Neural progenitor cell (in vitro differentiated cells): ENCODE results near the gene AGAP3. TPM values are rescaled to one million over a fixed set of nuclear protein-coding genes. Genes with fewer than 3 reads are reported as not detected.

Experiments
- DNase-seq: peaks from one replicate; pipeline ENCODE4 v3.0.0-alpha.2; 2016; ENCODE audit warnings: low spot score
- H2AFZ ChIP-seq: fragments of 200-600 bp; sonication (generic); replicated peaks from 2 replicates; pipeline ENCODE4 v1.6.1; 2016; ENCODE audit warnings: antibody characterized with exemption
- H3F3A ChIP-seq: fragments of 200-600 bp; sonication (generic); 2 replicates; pipeline ENCODE4 v1.6.1; 2016; ENCODE audit warnings: antibody characterized with exemption, low read depth
- H3K27ac ChIP-seq: fragments of 200-600 bp; sonication (generic); 2 replicates; pipeline ENCODE4 v1.5.1; 2016; ENCODE audit warnings: mild to moderate bottlenecking
- H3K27me3 ChIP-seq: fragments of 200-600 bp; sonication (generic); 2 replicates; pipeline ENCODE4 v1.6.1; 2016; ENCODE audit warnings: mild to moderate bottlenecking, moderate library complexity
- H3K36me3 ChIP-seq: fragments of 200-600 bp; sonication (generic); 2 replicates; pipeline ENCODE4 v1.5.1; 2016
- H3K4me1 ChIP-seq: fragments of 200-600 bp; sonication (generic); 2 replicates; pipeline ENCODE4 v1.6.1; 2016; ENCODE audit warnings: mixed run types
- H3K4me2 ChIP-seq: fragments of 200-600 bp; sonication (generic); 2 replicates; pipeline ENCODE4 v1.6.1; 2016
- H3K4me3 ChIP-seq: fragments of 200-600 bp; sonication (generic); 2 replicates; pipeline ENCODE4 v1.5.1; 2016
- H3K79me2 ChIP-seq: fragments of 200-600 bp; sonication (generic); 2 replicates; pipeline ENCODE4 v1.6.1; 2016; ENCODE audit warnings: low read depth
- H3K9ac ChIP-seq: fragments of 200-600 bp; sonication (generic); 2 replicates; pipeline ENCODE4 v1.6.1; 2016
- H3K9me3 ChIP-seq: fragments of 200-600 bp; sonication (generic); 2 replicates; pipeline ENCODE4 v1.5.1; 2016; ENCODE audit warnings: low read depth
- H4K20me1 ChIP-seq: fragments of 200-600 bp; sonication (generic); 2 replicates; pipeline ENCODE4 v1.6.1; 2016; ENCODE audit warnings: low read depth
- H3K27ac Mint-ChIP-seq: 3 replicates; pipeline ENCODE4 v1.8.0; 2021; ENCODE audit warnings: mixed read lengths
- H3K27me3 Mint-ChIP-seq: 2 replicates; pipeline ENCODE4 v1.8.0; 2022; ENCODE audit warnings: low read depth, mild to moderate bottlenecking, inconsistent platforms, moderate library complexity, mixed read lengths; ENCODE audit not compliant: insufficient read depth
- H3K36me3 Mint-ChIP-seq: 3 replicates; pipeline ENCODE4 v1.8.0; 2021; ENCODE audit warnings: mixed read lengths
- H3K4me1 Mint-ChIP-seq: 3 replicates; pipeline ENCODE4 v1.8.0; 2021; ENCODE audit warnings: mixed read lengths
- H3K4me3 Mint-ChIP-seq: 3 replicates; pipeline ENCODE4 v1.8.0; 2021; ENCODE audit warnings: mild to moderate bottlenecking, moderate library complexity, mixed read lengths
- H3K9me3 Mint-ChIP-seq: 3 replicates; pipeline ENCODE4 v1.8.0; 2020; ENCODE audit warnings: mixed read lengths
- EZH2 ChIP-seq: fragments of 200-600 bp; sonication (generic); IDR thresholded peaks from 2 replicates; pipeline ENCODE4 v1.6.1; 2017; ENCODE audit warnings: antibody characterized with exemption, mild to moderate bottlenecking, moderate library complexity
- EZH2phosphoT487 ChIP-seq: fragments of 200-600 bp; sonication (generic); IDR thresholded peaks from 2 replicates; pipeline ENCODE4 v1.6.1; 2017; ENCODE audit warnings: antibody characterized with exemption
- total RNA-seq: library from RNA; depleted of rRNA; stranded (reverse); fragments of >200 nt; gene quantifications from 2 replicates; pipeline ENCODE4 v1.2.3, GENCODE V29; 2015; ENCODE audit warnings: low replicate concordance
- TF ChIP-seq, protein P1 (sequence below): fragments of 200-600 bp; sonication (generic); IDR thresholded peaks from 2 replicates; pipeline ENCODE4 v1.5.1; 2017; ENCODE audit warnings: antibody characterized with exemption, mild to moderate bottlenecking

Gene AGAP3
- total RNA-seq, 1 donor from 2014 or later: 38.9 TPM

DNA sequence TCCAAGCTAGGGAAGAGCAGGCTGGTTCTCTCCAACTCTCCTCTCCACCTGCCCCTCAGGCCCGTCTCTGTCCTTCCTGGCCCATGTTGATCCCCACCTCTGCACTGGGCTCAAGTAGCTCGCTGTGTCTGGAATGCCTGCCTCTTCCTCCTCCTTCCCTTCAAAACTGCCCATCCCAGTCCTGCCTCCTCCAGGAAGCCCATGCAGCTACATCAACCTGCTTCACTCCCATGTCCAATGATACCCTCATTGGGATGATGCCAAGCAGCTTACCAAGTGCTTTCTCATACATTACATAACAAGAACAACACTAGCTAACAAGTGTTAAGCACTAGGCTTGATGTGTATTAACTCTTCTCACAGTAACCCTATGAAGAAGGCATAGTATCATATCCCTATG, 92.6 kb downstream of the AGAP3 start:
- H3K4me3 ChIP-seq: no peak overlapping the region
- H3K36me3 Mint-ChIP-seq: no peaks in the 10 kb centered on the region
- no peak overlapping the region for H3K4me3 Mint-ChIP-seq
- no peaks in the 10 kb centered on the region for H3F3A ChIP-seq
- H3K9me3 ChIP-seq: no peaks in the 10 kb centered on the region
- no peak overlapping the region for H3K27ac Mint-ChIP-seq
- no peak overlapping the region for H3K4me2 ChIP-seq
- H3K27me3 ChIP-seq: peaks cover 43% of the 10 kb centered on the region
- H3K27ac ChIP-seq: no peak overlapping the region
- H3K9me3 Mint-ChIP-seq: peaks cover 10% of the 10 kb centered on the region
- no peaks in the 10 kb centered on the region for H3K36me3 ChIP-seq
- H3K4me1 ChIP-seq: no peaks in the 10 kb centered on the region
- H3K27me3 Mint-ChIP-seq: peaks cover 18% of the 10 kb centered on the region
- no peaks in the 10 kb centered on the region for H4K20me1 ChIP-seq
- TF ChIP-seq, protein P1, sequence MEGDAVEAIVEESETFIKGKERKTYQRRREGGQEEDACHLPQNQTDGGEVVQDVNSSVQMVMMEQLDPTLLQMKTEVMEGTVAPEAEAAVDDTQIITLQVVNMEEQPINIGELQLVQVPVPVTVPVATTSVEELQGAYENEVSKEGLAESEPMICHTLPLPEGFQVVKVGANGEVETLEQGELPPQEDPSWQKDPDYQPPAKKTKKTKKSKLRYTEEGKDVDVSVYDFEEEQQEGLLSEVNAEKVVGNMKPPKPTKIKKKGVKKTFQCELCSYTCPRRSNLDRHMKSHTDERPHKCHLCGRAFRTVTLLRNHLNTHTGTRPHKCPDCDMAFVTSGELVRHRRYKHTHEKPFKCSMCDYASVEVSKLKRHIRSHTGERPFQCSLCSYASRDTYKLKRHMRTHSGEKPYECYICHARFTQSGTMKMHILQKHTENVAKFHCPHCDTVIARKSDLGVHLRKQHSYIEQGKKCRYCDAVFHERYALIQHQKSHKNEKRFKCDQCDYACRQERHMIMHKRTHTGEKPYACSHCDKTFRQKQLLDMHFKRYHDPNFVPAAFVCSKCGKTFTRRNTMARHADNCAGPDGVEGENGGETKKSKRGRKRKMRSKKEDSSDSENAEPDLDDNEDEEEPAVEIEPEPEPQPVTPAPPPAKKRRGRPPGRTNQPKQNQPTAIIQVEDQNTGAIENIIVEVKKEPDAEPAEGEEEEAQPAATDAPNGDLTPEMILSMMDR: no peak
- H3K79me2 ChIP-seq: no peaks in the 10 kb centered on the region
- DNase-seq: no peak
- no peak overlapping the region for H3K9ac ChIP-seq
- no peaks in the 10 kb centered on the region for H3K4me1 Mint-ChIP-seq
- H2AFZ ChIP-seq: no peak overlapping the region

DNA sequence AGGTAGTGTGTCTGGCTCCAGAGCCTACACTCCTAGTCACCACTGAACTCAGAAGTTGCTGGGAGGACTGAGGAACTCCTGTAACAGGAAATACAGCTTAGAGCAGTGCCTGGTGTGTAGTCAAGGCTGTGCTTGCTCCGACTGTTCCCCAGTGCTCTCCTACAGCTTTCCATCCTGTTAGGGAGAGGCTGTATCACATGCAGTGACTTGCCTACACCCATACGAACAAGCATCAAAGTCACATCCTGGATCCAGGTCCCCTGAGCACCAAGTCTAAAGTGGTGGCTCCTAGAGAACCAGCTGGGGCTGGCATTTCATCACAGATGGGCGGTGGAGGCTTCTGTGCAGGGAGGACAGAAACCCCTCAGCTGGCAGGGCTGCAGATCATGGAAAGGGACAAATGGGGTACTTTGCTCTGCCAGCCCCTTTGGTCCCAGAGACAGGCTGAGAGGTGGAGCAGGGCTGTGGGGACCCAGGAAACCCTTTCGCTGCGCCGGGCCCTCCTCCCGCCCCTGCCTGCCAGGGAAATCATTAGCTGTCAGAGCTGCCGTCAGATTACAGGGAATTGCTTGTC, 93.1 kb downstream of the AGAP3 start:
- Histone ChIP-seq H3K4me2 (no peak overlapping the region), H3K9ac (no peak overlapping the region), H2AFZ (no peak overlapping the region), H3K27ac (no peak overlapping the region), H3K27me3 (peaks cover 39% of the 10 kb centered on the region), H3K79me2 (no peaks in the 10 kb centered on the region), H3K4me3 (no peak overlapping the region), H3K4me1 (no peaks in the 10 kb centered on the region), H4K20me1 (no peaks in the 10 kb centered on the region), H3F3A (no peaks in the 10 kb centered on the region), H3K36me3 (no peaks in the 10 kb centered on the region), H3K9me3 (no peaks in the 10 kb centered on the region)
- DNase-seq: no peak
- Mint-ChIP-seq H3K36me3 (no peaks in the 10 kb centered on the region), H3K4me3 (no peak overlapping the region), H3K27ac (no peak overlapping the region), H3K4me1 (no peaks in the 10 kb centered on the region), H3K9me3 (peaks cover 8% of the 10 kb centered on the region), H3K27me3 (peaks cover 24% of the 10 kb centered on the region)
- TF ChIP-seq EZH2 (no peak), EZH2phosphoT487 (no peak)
- TF ChIP-seq, protein P1: no peak

DNA sequence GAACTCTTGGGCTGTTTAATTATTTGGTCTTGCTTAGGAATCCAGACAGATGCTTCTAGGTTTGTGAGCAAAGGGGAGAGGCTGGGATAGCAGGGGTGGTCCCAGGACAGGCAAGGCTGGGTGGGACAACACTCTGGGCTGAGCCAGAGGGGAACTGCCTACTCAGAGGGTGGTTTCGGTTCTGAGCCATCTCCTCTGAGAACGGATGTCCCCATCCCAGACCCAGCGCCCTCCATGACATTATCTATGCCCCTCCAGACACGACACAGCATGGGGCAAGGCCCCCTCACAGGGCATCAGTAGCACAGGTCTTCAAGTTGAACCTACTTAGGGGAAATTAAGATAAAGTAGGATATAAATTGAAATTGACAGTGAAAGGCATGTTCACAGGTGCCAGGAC, 93.7 kb downstream of the AGAP3 start:
- Mint-ChIP-seq H3K4me3 (no peak overlapping the region), H3K36me3 (no peaks in the 10 kb centered on the region), H3K27me3 (peaks cover 21% of the 10 kb centered on the region), H3K4me1 (no peaks in the 10 kb centered on the region), H3K9me3 (peaks cover 4% of the 10 kb centered on the region), H3K27ac (no peak overlapping the region)
- no peaks in the 10 kb centered on the region for H3F3A ChIP-seq
- H3K4me2 ChIP-seq: no peak overlapping the region
- H3K9ac ChIP-seq: no peak overlapping the region
- no peaks in the 10 kb centered on the region for H3K36me3 ChIP-seq
- H3K27me3 ChIP-seq: peaks cover 35% of the 10 kb centered on the region
- H3K4me3 ChIP-seq: no peak overlapping the region
- no peaks in the 10 kb centered on the region for H3K4me1 ChIP-seq
- H3K79me2 ChIP-seq: no peaks in the 10 kb centered on the region
- no peak overlapping the region for H2AFZ ChIP-seq
- no peak for TF ChIP-seq EZH2
- TF ChIP-seq, protein P1: no peak
- TF ChIP-seq EZH2phosphoT487: no peak
- DNase-seq: no peak
- no peaks in the 10 kb centered on the region for H4K20me1 ChIP-seq
- H3K9me3 ChIP-seq: no peaks in the 10 kb centered on the region
- no peak overlapping the region for H3K27ac ChIP-seq
